Muscle layer of colon (tissue), 2 donors: Measurements from ENCODE around the gene CLASP1.

Source experiments
- H3K27ac ChIP-seq: one replicate; pipeline ENCODE4 v1.7.0; 2013; ENCODE audit warnings: low read depth, mild to moderate bottlenecking, low read length, moderate library complexity
- H3K27me3 ChIP-seq, 2 donors: one replicate each; pipeline ENCODE4 v1.7.0; 2013; ENCODE audit warnings: low read length in 2 of 2, mild to moderate bottlenecking in 2 of 2; ENCODE audit not compliant: insufficient read depth in 2 of 2, control insufficient read depth in 1 of 2
- H3K36me3 ChIP-seq: one replicate; pipeline ENCODE4 v1.7.0; 2013; ENCODE audit warnings: mild to moderate bottlenecking, low read length; ENCODE audit not compliant: insufficient read depth
- H3K4me1 ChIP-seq: one replicate; pipeline ENCODE4 v1.7.0; 2013; ENCODE audit warnings: mild to moderate bottlenecking, low read length; ENCODE audit not compliant: insufficient read depth
- H3K4me3 ChIP-seq, 2 donors: one replicate each; pipeline ENCODE4 v1.7.0; 2013; ENCODE audit warnings: low read length in 2 of 2, low read depth in 1 of 2, mild to moderate bottlenecking in 1 of 2, moderate library complexity in 1 of 2
- H3K9ac ChIP-seq: one replicate; pipeline ENCODE4 v1.7.0; 2013; ENCODE audit warnings: low read length
- H3K9me3 ChIP-seq: one replicate; pipeline ENCODE4 v1.7.0; 2013; ENCODE audit warnings: mild to moderate bottlenecking, low read length
- donor health status: abdominal sarcoma.
- donor health status: Adenocarcinoma of cecum.

Gene CLASP1

GRCh38 chr2:121293450-121294325 is 355.6 kb downstream of the CLASP1 start:
- H3K9me3 ChIP-seq, result no peaks in the 10 kb centered on the region
- H3K27me3 ChIP-seq, result no peaks in the 10 kb centered on the region
- no peaks in the 10 kb centered on the region for H3K36me3 ChIP-seq
- H3K27ac ChIP-seq, result no peak overlapping the region
- no peak overlapping the region for H3K4me3 ChIP-seq
- H3K4me1 ChIP-seq, result no peaks in the 10 kb centered on the region
- H3K9ac ChIP-seq, result no peak overlapping the region

- Histone ChIP-seq H3K36me3 (no peaks in the 10 kb centered on the region), H3K27me3 (no peaks in the 10 kb centered on the region), H3K4me1 (no peaks in the 10 kb centered on the region), H3K27ac (no peak overlapping the region), H3K9ac (no peak overlapping the region), H3K4me3 (no peak overlapping the region), H3K9me3 (no peaks in the 10 kb centered on the region)
These were observed 358.0 kb downstream of the CLASP1 start for GRCh38 chr2:121291251-121291580.

GRCh38 chr2:121289271-121289670 is 360.0 kb downstream of the CLASP1 start:
- H3K4me1 ChIP-seq, result no peaks in the 10 kb centered on the region
- H3K27me3 ChIP-seq, result peaks cover under 1 to 16% of the 10 kb centered on the region in 2 donors
- H3K4me3 ChIP-seq, result no peak overlapping the region
- H3K27ac ChIP-seq, result no peak overlapping the region
- no peaks in the 10 kb centered on the region for H3K36me3 ChIP-seq
- H3K9me3 ChIP-seq, result no peaks in the 10 kb centered on the region
- H3K9ac ChIP-seq, result no peak overlapping the region

GRCh38 chr2:121288454-121289231 is 360.6 kb downstream of the CLASP1 start:
- Histone ChIP-seq H3K36me3 (no peaks in the 10 kb centered on the region), H3K4me3 (no peak overlapping the region), H3K9ac (no peak overlapping the region), H3K9me3 (no peaks in the 10 kb centered on the region), H3K27ac (no peak overlapping the region), H3K4me1 (no peaks in the 10 kb centered on the region), H3K27me3 (peaks cover 6 to 21% of the 10 kb centered on the region in 2 donors)

GRCh38 chr2:121287956-121288355 is 361.3 kb downstream of the CLASP1 start:
- Histone ChIP-seq H3K9me3 (no peaks in the 10 kb centered on the region), H3K36me3 (no peaks in the 10 kb centered on the region), H3K4me3 (no peak overlapping the region), H3K27ac (no peak overlapping the region), H3K4me1 (no peaks in the 10 kb centered on the region), H3K27me3 (peaks cover 9 to 22% of the 10 kb centered on the region in 2 donors), H3K9ac (no peak overlapping the region)
